HepG2 (cell line): ENCODE data around the gene FOXL3. TPM values are rescaled to one million over a fixed set of nuclear protein-coding genes. Genes with fewer than 3 reads are reported as not detected.

Source experiments
- HES4 ChIP-seq: sonication (generic); formaldehyde crosslinking; IDR thresholded peaks from 2 replicates; pipeline ENCODE4 v1.9.0; 2021; ENCODE audit warnings: mild to moderate bottlenecking, missing genetic modification reagents, borderline replicate concordance
- HOXA5 ChIP-seq: sonication (generic); formaldehyde crosslinking; IDR thresholded peaks from 2 replicates; pipeline ENCODE4 v1.4.0; 2020; ENCODE audit warnings: missing genetic modification reagents
- ISL2 ChIP-seq: sonication (generic); formaldehyde crosslinking; IDR thresholded peaks from 2 replicates; pipeline ENCODE4 v1.5.0; 2020; ENCODE audit warnings: missing genetic modification reagents
- MTA1 ChIP-seq: sonication (generic); formaldehyde crosslinking; IDR thresholded peaks from 2 replicates; pipeline ENCODE4 v1.4.0; 2020; ENCODE audit warnings: missing genetic modification reagents, mild to moderate bottlenecking, borderline replicate concordance
- MTERF4 ChIP-seq: sonication (generic); formaldehyde crosslinking; IDR thresholded peaks from 2 replicates; pipeline ENCODE4 v1.8.0; 2023; ENCODE audit warnings: mild to moderate bottlenecking, missing genetic modification reagents
- PCBP1 ChIP-seq: fragments of 200-400 bp; formaldehyde crosslinking; IDR thresholded peaks from 2 replicates; pipeline ENCODE4 v1.6.1; 2017; ENCODE audit warnings: mild to moderate bottlenecking, low read depth, low read length, borderline replicate concordance
- POGK ChIP-seq: sonication (generic); formaldehyde crosslinking; conservative IDR thresholded peaks from 2 replicates; pipeline ENCODE4 v1.8.0; 2022; ENCODE audit warnings: mild to moderate bottlenecking, moderate library complexity, missing genetic modification reagents
- SCMH1 ChIP-seq: sonication (generic); formaldehyde crosslinking; IDR thresholded peaks from 2 replicates; pipeline ENCODE4 v1.9.0; 2021; ENCODE audit warnings: missing genetic modification reagents, mild to moderate bottlenecking, borderline replicate concordance
- THAP7 ChIP-seq: sonication (generic); formaldehyde crosslinking; IDR thresholded peaks from 2 replicates; pipeline ENCODE4 v1.8.1; 2023; ENCODE audit warnings: mild to moderate bottlenecking, missing genetic modification reagents
- ZBTB40 ChIP-seq, 2 experiments: fragments of 450-650 bp in 1 of 2; sonication (generic) in 1 of 2; formaldehyde crosslinking in 1 of 2; IDR thresholded peaks; 2 replicates each; pipeline versions ENCODE4 v1.6.1 to v1.8.0; 2016 to 2022; ENCODE audit warnings: antibody characterized with exemption in 1 of 2, mild to moderate bottlenecking in 1 of 2, missing genetic modification reagents in 1 of 2
- ZFP90 ChIP-seq: sonication (generic); formaldehyde crosslinking; IDR thresholded peaks from 2 replicates; pipeline ENCODE4 v1.8.0; 2022; ENCODE audit warnings: missing genetic modification reagents, mild to moderate bottlenecking, inconsistent platforms, borderline replicate concordance
- ZNF350 ChIP-seq: sonication (generic); formaldehyde crosslinking; IDR thresholded peaks from 2 replicates; pipeline ENCODE4 v1.4.0; 2020; ENCODE audit warnings: mild to moderate bottlenecking, low read depth, missing genetic modification reagents, borderline replicate concordance
- ZNF382 ChIP-seq: sonication (generic); formaldehyde crosslinking; IDR thresholded peaks from 2 replicates; pipeline ENCODE4 v1.5.0; 2020; ENCODE audit warnings: missing genetic modification reagents, mild to moderate bottlenecking, borderline replicate concordance
- ZNF484 ChIP-seq: sonication (generic); formaldehyde crosslinking; IDR thresholded peaks from 2 replicates; pipeline ENCODE4 v1.5.1; 2020; ENCODE audit warnings: mild to moderate bottlenecking, low read depth, missing genetic modification reagents, borderline replicate concordance
- ZNF883 ChIP-seq: sonication (generic); formaldehyde crosslinking; IDR thresholded peaks from 2 replicates; pipeline ENCODE4 v1.5.1; 2020; ENCODE audit warnings: mild to moderate bottlenecking, missing genetic modification reagents; ENCODE audit errors: not compliant biosample characterization
- polyA plus RNA-seq, 8 experiments: library from polyadenylated mRNA; depleted of rRNA in 3 of 8; stranded (reverse) in 7 of 8; unstranded in 1 of 8; fragments of >200 nt; fragmentation: Illumina TruSeq in 4 of 8; extraction: Trizol in 4 of 8; gene quantifications; 2 replicates each; pipeline versions ENCODE4 v1.2.1 to v1.2.3, GENCODE V29; 2011 to 2016; ENCODE audit warnings: low read depth in 4 of 8, missing spikeins in 1 of 8, mixed read lengths in 1 of 8; ENCODE audit not compliant: insufficient read depth in 1 of 8
- total RNA-seq, 5 experiments: library from RNA; depleted of rRNA; stranded (reverse); fragments of >200 nt; fragmentation: Illumina TruSeq; extraction: Trizol; gene quantifications; 2 replicates each; pipeline ENCODE4 v1.2.3, GENCODE V29; 2016; ENCODE audit warnings: low read depth in 1 of 5

FOXL3 gene
- total and polyA plus RNA-seq, 2 of the 13 experiments (the other 11 are each of a cell fraction or from before 2014, with no cell fraction given): not detected

- TF ChIP-seq ZBTB40 (IDR thresholded peaks at IDR 0.05) (no peak), ZBTB40 (CRISPR knock-in tag; IDR thresholded peaks at IDR 0.05) (peak; percentile 46), ISL2 (peak; percentile 86), ZNF883 (CRISPR knock-in tag) (peak; percentile 24), ZFP90 (CRISPR knock-in tag) (no peak), HOXA5 (CRISPR knock-in tag) (no peak), THAP7 (CRISPR knock-in tag) (no peak), ZNF350 (0 out of 2 replicates have a peak, but pooled peaks have one; percentile 18), ZNF484 (CRISPR knock-in tag) (no peak), MTERF4 (CRISPR knock-in tag) (no peak), SCMH1 (no peak), PCBP1 (no peak), HES4 (CRISPR knock-in tag) (no peak), ZNF382 (CRISPR knock-in tag) (no peak), MTA1 (0 out of 2 replicates have a peak, but pooled peaks have one; percentile 65), POGK (no peak)
Measured at GRCh38 chr7:318878-319661, 29.1 kb downstream of the FOXL3 start (continued).
